DOHH2 (cell line): ENCODE data around the gene LOXHD1.

Experiments used
- H3F3A ChIP-seq: fragments of 200-600 bp; sonication (generic), shearing (Covaris generic); 2 replicates; pipeline ENCODE4 v1.6.0; 2016; ENCODE audit warnings: antibody characterized with exemption, mild to moderate bottlenecking; ENCODE audit not compliant: control insufficient read depth, insufficient read depth
- H3K27ac ChIP-seq: fragments of 200-600 bp; sonication (generic); 2 replicates; pipeline ENCODE4 v1.5.1; 2014; ENCODE audit warnings: low read depth, mild to moderate bottlenecking, low read length, moderate library complexity
- H3K27me3 ChIP-seq: fragments of 200-600 bp; sonication (generic); 2 replicates; pipeline ENCODE4 v1.6.1; 2014; ENCODE audit warnings: mild to moderate bottlenecking, low read length, mixed read lengths; ENCODE audit not compliant: control insufficient read depth
- H3K36me3 ChIP-seq: fragments of 200-600 bp; sonication (generic); 2 replicates; pipeline ENCODE4 v1.6.1; 2014; ENCODE audit warnings: mild to moderate bottlenecking, low read length, moderate library complexity, mixed read lengths; ENCODE audit not compliant: control insufficient read depth
- H3K4me1 ChIP-seq: fragments of 200-600 bp; sonication (generic); 2 replicates; pipeline ENCODE4 v1.6.1; 2014; ENCODE audit warnings: mild to moderate bottlenecking, low read length, mixed read lengths; ENCODE audit not compliant: control insufficient read depth
- H3K4me2 ChIP-seq: fragments of 200-600 bp; sonication (generic); 2 replicates; pipeline ENCODE4 v1.6.0; 2014; ENCODE audit warnings: mild to moderate bottlenecking, low read length, moderate library complexity
- H3K4me3 ChIP-seq: fragments of 200-600 bp; sonication (generic); 2 replicates; pipeline ENCODE4 v1.5.1; 2014; ENCODE audit warnings: mild to moderate bottlenecking, low read length, mixed read lengths
- H3K79me2 ChIP-seq: fragments of 200-600 bp; sonication (generic); 2 replicates; pipeline ENCODE4 v1.6.1; 2014; ENCODE audit warnings: mild to moderate bottlenecking, low read length, mixed read lengths; ENCODE audit not compliant: control insufficient read depth
- H3K9me2 ChIP-seq: fragments of 200-600 bp; sonication (generic); replicated peaks from 2 replicates; pipeline ENCODE4 v1.6.1; 2014; ENCODE audit warnings: mild to moderate bottlenecking, low read length, mixed read lengths; ENCODE audit not compliant: control insufficient read depth
- H3K9me3 ChIP-seq: fragments of 200-600 bp; sonication (generic); 2 replicates; pipeline ENCODE4 v1.6.1; 2014; ENCODE audit warnings: antibody characterized with exemption, low read length, mixed read lengths; ENCODE audit not compliant: control insufficient read depth, insufficient read depth
- H4K20me1 ChIP-seq: fragments of 200-600 bp; sonication (generic); 2 replicates; pipeline ENCODE4 v1.6.0; 2014; ENCODE audit warnings: low read depth, mild to moderate bottlenecking, antibody characterized with exemption, low read length, moderate library complexity; ENCODE audit not compliant: control insufficient read depth, insufficient read depth
- EZH2phosphoT487 ChIP-seq: fragments of 200-600 bp; sonication (generic); IDR thresholded peaks from 2 replicates; pipeline ENCODE4 v1.6.1; 2017; ENCODE audit warnings: borderline replicate concordance, mild to moderate bottlenecking, antibody characterized with exemption, low read length, moderate library complexity, mixed read lengths
- TF ChIP-seq, protein P1 (sequence below): fragments of 200-600 bp; sonication (generic); IDR thresholded peaks from one replicate; pipeline ENCODE4 v1.5.1; 2014; ENCODE audit warnings: antibody characterized with exemption, mild to moderate bottlenecking, low read depth, low read length; ENCODE audit not compliant: poor library complexity, severe bottlenecking

The LOXHD1 gene

DNA sequence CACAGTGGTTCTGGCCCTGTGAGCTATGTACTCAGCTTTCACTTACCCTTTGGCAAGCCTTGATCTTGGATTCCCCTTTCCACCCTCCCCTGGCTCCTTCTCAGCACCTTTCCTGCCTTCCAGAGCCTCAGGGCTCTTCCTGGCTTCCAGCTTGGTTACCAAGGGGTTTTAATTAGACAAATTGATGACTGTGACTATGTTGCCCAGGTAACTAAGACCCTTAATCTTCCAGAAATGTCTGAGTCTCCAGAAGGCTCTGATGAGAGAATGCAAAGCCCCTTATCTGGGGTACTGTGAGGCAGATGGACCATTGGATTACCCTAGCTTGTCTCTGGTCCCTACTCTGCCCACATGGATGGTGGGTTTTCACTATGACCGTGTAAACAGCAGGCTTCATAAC is 174.2 kb downstream of the LOXHD1 start:
- no peaks in the 10 kb centered on the region for H3K9me2 ChIP-seq
- H3K36me3 ChIP-seq = no peaks in the 10 kb centered on the region
- H3K79me2 ChIP-seq = no peaks in the 10 kb centered on the region
- no peak overlapping the region for H3K4me3 ChIP-seq
- H3K4me2 ChIP-seq = no peak overlapping the region
- no peaks in the 10 kb centered on the region for H4K20me1 ChIP-seq
- H3K4me1 ChIP-seq = no peaks in the 10 kb centered on the region
- H3K27ac ChIP-seq = no peak overlapping the region
- no peaks in the 10 kb centered on the region; the same call in 1 of the 2 replicates for H3K27me3 ChIP-seq
- no peaks in the 10 kb centered on the region for H3K9me3 ChIP-seq
- H3F3A ChIP-seq = no peaks in the 10 kb centered on the region
- TF ChIP-seq, protein P1, sequence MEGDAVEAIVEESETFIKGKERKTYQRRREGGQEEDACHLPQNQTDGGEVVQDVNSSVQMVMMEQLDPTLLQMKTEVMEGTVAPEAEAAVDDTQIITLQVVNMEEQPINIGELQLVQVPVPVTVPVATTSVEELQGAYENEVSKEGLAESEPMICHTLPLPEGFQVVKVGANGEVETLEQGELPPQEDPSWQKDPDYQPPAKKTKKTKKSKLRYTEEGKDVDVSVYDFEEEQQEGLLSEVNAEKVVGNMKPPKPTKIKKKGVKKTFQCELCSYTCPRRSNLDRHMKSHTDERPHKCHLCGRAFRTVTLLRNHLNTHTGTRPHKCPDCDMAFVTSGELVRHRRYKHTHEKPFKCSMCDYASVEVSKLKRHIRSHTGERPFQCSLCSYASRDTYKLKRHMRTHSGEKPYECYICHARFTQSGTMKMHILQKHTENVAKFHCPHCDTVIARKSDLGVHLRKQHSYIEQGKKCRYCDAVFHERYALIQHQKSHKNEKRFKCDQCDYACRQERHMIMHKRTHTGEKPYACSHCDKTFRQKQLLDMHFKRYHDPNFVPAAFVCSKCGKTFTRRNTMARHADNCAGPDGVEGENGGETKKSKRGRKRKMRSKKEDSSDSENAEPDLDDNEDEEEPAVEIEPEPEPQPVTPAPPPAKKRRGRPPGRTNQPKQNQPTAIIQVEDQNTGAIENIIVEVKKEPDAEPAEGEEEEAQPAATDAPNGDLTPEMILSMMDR = no peak
- TF ChIP-seq EZH2phosphoT487 = no peak

DNA sequence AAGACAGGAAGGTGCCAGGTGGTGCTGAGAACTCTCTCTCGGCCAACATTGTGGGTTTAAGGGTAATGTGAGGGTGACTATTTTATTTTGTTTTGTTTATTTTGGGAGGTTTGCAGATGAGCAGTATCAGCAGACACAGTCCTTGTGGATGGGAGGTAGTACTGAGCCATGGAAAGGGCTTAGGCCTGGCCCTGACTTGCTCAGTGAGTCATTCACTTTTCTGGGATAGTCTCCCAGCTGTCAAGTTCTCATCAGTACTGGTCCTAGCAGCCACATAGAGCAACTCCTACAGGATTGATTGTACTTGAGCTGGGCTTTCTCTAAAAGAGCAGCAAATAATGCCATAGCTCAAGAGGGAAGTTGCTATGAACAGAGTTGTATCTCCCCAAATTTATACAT is 175.2 kb downstream of the LOXHD1 start:
- Histone ChIP-seq H3K27me3 (no peaks in the 10 kb centered on the region; the same call in 1 of the 2 replicates), H3K27ac (no peak overlapping the region), H3K4me3 (no peak overlapping the region)

DNA sequence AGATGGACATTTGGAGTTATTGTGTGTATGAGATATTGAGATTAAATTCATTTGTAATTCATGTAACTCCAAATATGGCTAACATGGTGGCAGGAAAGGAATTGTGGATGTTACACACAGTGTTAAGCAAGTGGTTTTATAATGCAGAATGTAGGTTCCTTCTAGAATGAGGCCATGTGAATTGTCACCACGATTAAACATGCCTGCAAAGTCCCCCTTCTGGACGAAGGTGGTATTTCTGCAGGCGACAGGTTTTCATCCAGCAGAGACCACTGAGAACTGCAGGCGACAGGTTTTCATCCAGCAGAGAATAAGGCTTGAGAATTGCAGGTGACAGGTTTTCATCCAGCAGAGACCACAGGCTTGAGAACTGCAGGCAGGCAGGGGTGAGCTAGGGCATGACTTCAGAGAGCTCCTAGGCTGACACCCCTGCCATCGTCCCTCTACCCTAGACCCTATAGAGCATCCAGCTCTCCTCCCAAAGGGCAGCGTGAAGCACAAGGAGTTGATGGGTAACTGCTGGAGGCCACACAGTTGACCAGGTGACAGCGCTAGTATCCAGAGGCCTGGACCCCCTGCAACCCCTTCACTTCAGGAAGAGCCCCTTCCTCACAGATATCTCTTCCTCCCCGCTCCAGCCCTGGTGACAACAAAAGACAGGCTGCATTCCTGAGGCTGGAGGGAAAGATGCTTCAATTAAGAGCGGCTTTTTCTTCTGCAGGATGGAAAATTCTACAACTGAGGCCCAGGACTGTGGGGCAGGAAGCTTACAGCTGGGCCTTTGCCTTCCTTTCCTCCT is 175.8 kb downstream of the LOXHD1 start:
- Histone ChIP-seq H3K4me1 (no peaks in the 10 kb centered on the region), H4K20me1 (no peaks in the 10 kb centered on the region), H3K9me2 (no peaks in the 10 kb centered on the region), H3K27me3 (peaks cover 3% of the 10 kb centered on the region; the same call in 1 of the 2 replicates), H3K79me2 (no peaks in the 10 kb centered on the region), H3K36me3 (no peaks in the 10 kb centered on the region), H3K27ac (no peak overlapping the region), H3K9me3 (no peaks in the 10 kb centered on the region), H3K4me3 (no peak overlapping the region), H3F3A (no peaks in the 10 kb centered on the region), H3K4me2 (no peak overlapping the region)
- TF ChIP-seq EZH2phosphoT487 = no peak
- TF ChIP-seq, protein P1 = peak; percentile 85

More for the DNA sequence above, 175.2 kb downstream of the LOXHD1 start:
- TF ChIP-seq, protein P1 = no peak
- no peak for TF ChIP-seq EZH2phosphoT487
- Histone ChIP-seq H3K4me1 (no peaks in the 10 kb centered on the region), H3K36me3 (no peaks in the 10 kb centered on the region), H3F3A (no peaks in the 10 kb centered on the region), H3K79me2 (no peaks in the 10 kb centered on the region), H3K4me2 (no peak overlapping the region), H3K9me3 (no peaks in the 10 kb centered on the region), H3K9me2 (no peaks in the 10 kb centered on the region), H4K20me1 (no peaks in the 10 kb centered on the region)
